HepG2 (cell line): ENCODE measurements around the gene SF3B2.

Experiments used
- AFF4 ChIP-seq: sonication (generic); formaldehyde crosslinking; IDR thresholded peaks from 2 replicates; pipeline ENCODE4 v1.4.0; 2020; ENCODE audit warnings: missing genetic modification reagents
- CTCF ChIP-seq: sonication (generic); formaldehyde crosslinking; IDR thresholded peaks from 2 replicates; pipeline ENCODE4 v1.5.0; 2020; ENCODE audit warnings: mild to moderate bottlenecking, missing genetic modification reagents, moderate library complexity
- MYC ChIP-seq: sonication (generic); formaldehyde crosslinking; IDR thresholded peaks from 2 replicates; pipeline ENCODE4 v1.9.0; 2021; ENCODE audit warnings: missing genetic modification reagents, borderline replicate concordance
- NFE2 ChIP-seq: sonication (generic); formaldehyde crosslinking; IDR thresholded peaks from 2 replicates; pipeline ENCODE4 v1.4.0; 2020; ENCODE audit warnings: missing genetic modification reagents
- NR1H2 ChIP-seq: sonication (generic); formaldehyde crosslinking; IDR thresholded peaks from 2 replicates; pipeline ENCODE4 v1.8.1; 2022; ENCODE audit warnings: low read depth, missing genetic modification reagents, borderline replicate concordance
- PREB ChIP-seq: sonication (generic); formaldehyde crosslinking; IDR thresholded peaks from 2 replicates; pipeline ENCODE4 v1.4.0; 2020; ENCODE audit warnings: missing genetic modification reagents
- SSRP1 ChIP-seq: IDR thresholded peaks from 2 replicates; pipeline ENCODE4 v1.6.1; 2016; ENCODE audit warnings: control low read depth
- ZNF431 ChIP-seq: sonication (generic); formaldehyde crosslinking; IDR thresholded peaks from 2 replicates; pipeline ENCODE4 v1.9.0; 2022; ENCODE audit warnings: missing genetic modification reagents, low read depth, mild to moderate bottlenecking, borderline replicate concordance

GRCh38 chr11:66056501-66056900 is 4.3 kb downstream of the SF3B2 start:
- TF ChIP-seq PREB (no peak), AFF4 (CRISPR knock-in tag) (no peak), ZNF431 (CRISPR knock-in tag) (no peak), NFE2 (no peak), CTCF (CRISPR knock-in tag) (no peak), SSRP1 (CRISPR knock-in tag) (no peak), MYC (CRISPR knock-in tag) (no peak), NR1H2 (no peak)
